B cell (primary cell): Measurements from ENCODE around the gene PALLD. TPM values are rescaled to one million over a fixed set of nuclear protein-coding genes. Genes with fewer than 3 reads are reported as not detected.

Experiments
- ATAC-seq: fragments of 200-7000 bp; cut with Tn5 transposase; one replicate; pipeline ENCODE4 v1.10.0; 2021; ENCODE audit warnings: low read depth, mild to moderate bottlenecking, moderate number of reproducible peaks, moderate library complexity
- CTCF ChIA-PET: fragments of 350-600 bp; sonication (Branson Sonifier 250); formaldehyde crosslinking; loops from one replicate; lab custom pipeline; 2021; ENCODE audit warnings: antibody characterized with exemption, inconsistent platforms; lab: Charles Lee
- POLR2A ChIA-PET: fragments of 350-600 bp; sonication (Branson Sonifier 250); formaldehyde crosslinking; loops from one replicate; lab custom pipeline; 2021; ENCODE audit warnings: antibody characterized with exemption; lab: Charles Lee
- DNase-seq: peaks from one replicate; pipeline ENCODE4 v3.0.0; 2013
- H2AFZ ChIP-seq: 2 replicates; pipeline ENCODE4 v1.6.1; 2012; ENCODE audit warnings: mild to moderate bottlenecking, low read depth, low read length; ENCODE audit not compliant: insufficient read depth, poor library complexity, severe bottlenecking
- H3K27ac ChIP-seq, 2 donors: 1 replicate in 1 of 2; 2 replicates in 1 of 2; pipeline ENCODE4 v1.5.1; 2012 to 2013; ENCODE audit warnings: low read length in 2 of 2, mild to moderate bottlenecking in 2 of 2, moderate library complexity in 1 of 2
- H3K27me3 ChIP-seq, 4 experiments: fragments of 200-600 bp in 1 of 4; sonication (generic) in 1 of 4; replicated peaks in 1 of 4; 1 replicate in 2 of 4; 2 replicates in 2 of 4; pipeline versions ENCODE4 v1.6.1 to v1.7.0; 2013 to 2016; ENCODE audit warnings: low read length in 3 of 4, mild to moderate bottlenecking in 2 of 4, mixed read lengths in 1 of 4, moderate library complexity in 1 of 4; ENCODE audit not compliant: insufficient read depth in 4 of 4, control insufficient read depth in 3 of 4; ENCODE audit errors: control extremely low read depth in 1 of 4
- H3K36me3 ChIP-seq, 2 experiments: replicated peaks in 1 of 2; 1 replicate in 1 of 2; 2 replicates in 1 of 2; pipeline versions ENCODE4 v1.6.1 to v1.7.1; 2013; ENCODE audit warnings: low read length in 1 of 2; ENCODE audit not compliant: insufficient read depth in 2 of 2, control insufficient read depth in 1 of 2; ENCODE audit errors: control extremely low read depth in 1 of 2, extremely low read depth in 1 of 2
- H3K4me1 ChIP-seq, 2 donors: fragments of 200-600 bp in 1 of 2; sonication (generic) in 1 of 2; 1 replicate in 1 of 2; 2 replicates in 1 of 2; pipeline versions ENCODE4 v1.5.1 to v1.6.1; 2013 to 2017; ENCODE audit warnings: low read length in 2 of 2; ENCODE audit not compliant: control insufficient read depth in 2 of 2, insufficient read depth in 2 of 2
- H3K4me2 ChIP-seq: replicated peaks from 2 replicates; pipeline ENCODE3; 2012; ENCODE audit warnings: mild to moderate bottlenecking, low read depth, low read length; ENCODE audit not compliant: poor library complexity, severe bottlenecking
- H3K4me3 ChIP-seq, 5 experiments: fragments of 200-600 bp in 1 of 5; sonication (generic) in 1 of 5; 1 replicate in 3 of 5; 2 replicates in 2 of 5; pipeline versions ENCODE4 v1.5.1 to v1.7.0; 2011 to 2016; ENCODE audit warnings: low read length in 4 of 5, mild to moderate bottlenecking in 4 of 5, low read depth in 2 of 5, control low read depth in 1 of 5, moderate library complexity in 1 of 5; ENCODE audit not compliant: insufficient read depth in 1 of 5; ENCODE audit errors: control extremely low read depth in 1 of 5, extremely low read depth in 1 of 5
- H3K79me2 ChIP-seq: fragments of 200-600 bp; sonication (generic); one replicate; pipeline ENCODE4 v1.6.0; 2016; ENCODE audit warnings: low read length; ENCODE audit not compliant: control insufficient read depth, insufficient read depth
- H3K9ac ChIP-seq: fragments of 200-600 bp; sonication (generic); 2 replicates; pipeline ENCODE4 v1.6.1; 2017; ENCODE audit warnings: mild to moderate bottlenecking, low read length, moderate library complexity
- H3K9me3 ChIP-seq, 3 donors: one replicate each; pipeline versions ENCODE4 v1.6.1 to v1.7.1; 2013; ENCODE audit warnings: low read length in 2 of 3; ENCODE audit not compliant: control insufficient read depth in 2 of 3, insufficient read depth in 1 of 3; ENCODE audit errors: control extremely low read depth in 1 of 3
- H4K20me1 ChIP-seq: 2 replicates; pipeline ENCODE4 v1.6.0; 2012; ENCODE audit warnings: mild to moderate bottlenecking, low read length; ENCODE audit not compliant: insufficient read depth, control insufficient read depth, poor library complexity, severe bottlenecking
- H3K27ac Mint-ChIP-seq: one replicate; pipeline ENCODE4 v1.8.0; 2021; ENCODE audit warnings: mixed read lengths
- H3K27me3 Mint-ChIP-seq: one replicate; pipeline ENCODE4 v1.8.0; 2021; ENCODE audit warnings: mixed read lengths
- H3K4me1 Mint-ChIP-seq: one replicate; pipeline ENCODE4 v1.8.0; 2021; ENCODE audit warnings: mixed read lengths
- H3K4me3 Mint-ChIP-seq: one replicate; pipeline ENCODE4 v1.8.0; 2021; ENCODE audit warnings: mixed read lengths
- H3K9me3 Mint-ChIP-seq: one replicate; pipeline ENCODE4 v1.8.0; 2022; ENCODE audit warnings: mixed read lengths; ENCODE audit not compliant: insufficient read depth
- EZH2 ChIP-seq: IDR thresholded peaks from 2 replicates; pipeline ENCODE4 v1.6.1; 2012; ENCODE audit warnings: borderline replicate concordance, low read depth, mild to moderate bottlenecking, moderate library complexity, low read length; ENCODE audit not compliant: insufficient read depth, poor library complexity, severe bottlenecking
- WGBS: methylation state at CpG from one replicate; pipeline ENCODE4 v1.1.5; 2013; ENCODE audit warnings: missing lambda C conversion rate; ENCODE audit not compliant: insufficient coverage; 5-methylcytosine and 5-hydroxymethylcytosine counted together
- intact Hi-C: fragments of 100-400 bp; cut with micrococcal nuclease; formaldehyde crosslinking; loops from one replicate; pipeline ENCODE4 v1.10.0; 2022
- polyA plus RNA-seq: library from polyadenylated mRNA; depleted of rRNA; stranded (reverse); fragments of >200 nt; gene quantifications from 2 replicates; pipeline ENCODE4 v1.2.3, GENCODE V29; 2012
- total RNA-seq, 2 donors: library from RNA; stranded (reverse); fragments of 120-200 nt in 1 of 2; gene quantifications; 1 replicate in 1 of 2; 2 replicates in 1 of 2; pipeline versions ENCODE4 v1.2.3 to v1.2.4, GENCODE V29; 2013 to 2022
- TF ChIP-seq, protein P1 (sequence below): fragments of 200-600 bp; IDR thresholded peaks from one replicate; pipeline ENCODE4 v1.8.0; 2022; ENCODE audit warnings: antibody characterized with exemption, mild to moderate bottlenecking

PALLD gene
- total and polyA plus RNA-seq, 2 donors (not counting 1 experiment from before 2014, with no cell fraction given): 0.63 to 0.71 TPM

DNA sequence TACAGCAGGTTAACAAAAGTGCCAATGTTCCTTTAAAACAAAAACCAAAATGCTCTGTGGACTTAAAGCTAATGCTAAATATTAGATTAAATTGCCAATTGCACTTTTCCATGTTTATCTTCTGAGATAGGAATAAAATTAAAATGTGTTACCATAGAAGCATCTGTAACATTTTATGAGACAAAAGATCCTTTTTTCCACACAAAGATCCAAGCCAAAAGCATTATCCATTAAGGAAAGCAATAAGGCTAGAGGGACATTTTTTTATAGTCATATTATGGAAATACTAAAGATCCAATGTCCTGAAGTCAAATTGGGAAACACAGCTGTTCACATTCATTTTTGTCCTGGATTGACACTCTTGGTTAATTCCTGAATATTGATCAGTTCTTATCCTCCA is 73.6 kb downstream of the PALLD start:
- DNase-seq (no peak), ATAC-seq (no peak)
- no peaks in the 10 kb centered on the region for H4K20me1 ChIP-seq
- no peak overlapping the region for H3K9ac ChIP-seq
- no peaks in the 10 kb centered on the region for H3K27me3 ChIP-seq
- ChIA-PET POLR2A (no interaction called here), CTCF (no interaction called here)
- no peak for TF ChIP-seq EZH2
- TF ChIP-seq, protein P1, sequence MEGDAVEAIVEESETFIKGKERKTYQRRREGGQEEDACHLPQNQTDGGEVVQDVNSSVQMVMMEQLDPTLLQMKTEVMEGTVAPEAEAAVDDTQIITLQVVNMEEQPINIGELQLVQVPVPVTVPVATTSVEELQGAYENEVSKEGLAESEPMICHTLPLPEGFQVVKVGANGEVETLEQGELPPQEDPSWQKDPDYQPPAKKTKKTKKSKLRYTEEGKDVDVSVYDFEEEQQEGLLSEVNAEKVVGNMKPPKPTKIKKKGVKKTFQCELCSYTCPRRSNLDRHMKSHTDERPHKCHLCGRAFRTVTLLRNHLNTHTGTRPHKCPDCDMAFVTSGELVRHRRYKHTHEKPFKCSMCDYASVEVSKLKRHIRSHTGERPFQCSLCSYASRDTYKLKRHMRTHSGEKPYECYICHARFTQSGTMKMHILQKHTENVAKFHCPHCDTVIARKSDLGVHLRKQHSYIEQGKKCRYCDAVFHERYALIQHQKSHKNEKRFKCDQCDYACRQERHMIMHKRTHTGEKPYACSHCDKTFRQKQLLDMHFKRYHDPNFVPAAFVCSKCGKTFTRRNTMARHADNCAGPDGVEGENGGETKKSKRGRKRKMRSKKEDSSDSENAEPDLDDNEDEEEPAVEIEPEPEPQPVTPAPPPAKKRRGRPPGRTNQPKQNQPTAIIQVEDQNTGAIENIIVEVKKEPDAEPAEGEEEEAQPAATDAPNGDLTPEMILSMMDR: no peak
- intact Hi-C loops: no loop called here
- H3K9me3 ChIP-seq: no peaks in the 10 kb centered on the region
- H3K79me2 ChIP-seq: no peaks in the 10 kb centered on the region
- H3K9me3 Mint-ChIP-seq: no peaks in the 10 kb centered on the region
- no peak overlapping the region for H3K4me3 Mint-ChIP-seq
- H3K4me2 ChIP-seq: no peak overlapping the region
- H3K4me1 Mint-ChIP-seq: no peaks in the 10 kb centered on the region
- no peak overlapping the region for H3K4me3 ChIP-seq
- no peak overlapping the region for H3K27ac Mint-ChIP-seq
- H2AFZ ChIP-seq: no peak overlapping the region
- peaks cover 6% of the 10 kb centered on the region for H3K27me3 Mint-ChIP-seq
- H3K27ac ChIP-seq: no peak overlapping the region
- no peaks in the 10 kb centered on the region for H3K36me3 ChIP-seq
- H3K4me1 ChIP-seq: no peaks in the 10 kb centered on the region

GRCh38 chr4:168572002-168572401 is 75.2 kb downstream of the PALLD start:
- no peak overlapping the region for H3K9ac ChIP-seq
- H4K20me1 ChIP-seq: no peaks in the 10 kb centered on the region
- ATAC-seq (no peak), DNase-seq (no peak)
- no peak overlapping the region for H3K4me3 Mint-ChIP-seq
- TF ChIP-seq, protein P1: no peak
- no peak for TF ChIP-seq EZH2
- no peak overlapping the region for H3K4me3 ChIP-seq
- no peaks in the 10 kb centered on the region for H3K27me3 ChIP-seq
- H3K36me3 ChIP-seq: no peaks in the 10 kb centered on the region
- peaks cover 6% of the 10 kb centered on the region for H3K27me3 Mint-ChIP-seq
- ChIA-PET CTCF (no interaction called here), POLR2A (no interaction called here)
- no peak overlapping the region for H3K27ac Mint-ChIP-seq
- H3K9me3 Mint-ChIP-seq: no peaks in the 10 kb centered on the region
- no peaks in the 10 kb centered on the region for H3K79me2 ChIP-seq
- H2AFZ ChIP-seq: no peak overlapping the region
- H3K4me2 ChIP-seq: no peak overlapping the region
- H3K4me1 ChIP-seq: no peaks in the 10 kb centered on the region
- no peaks in the 10 kb centered on the region for H3K4me1 Mint-ChIP-seq
- no peak overlapping the region for H3K27ac ChIP-seq
- WGBS: 80% methylated on average over 2 of the region's 3 CpGs
- intact Hi-C loops: no loop called here
- no peaks in the 10 kb centered on the region for H3K9me3 ChIP-seq
